SW480 (cell line): ENCODE measurements around the gene THOC6.
"Not testable (repeated sequence)": the region's sequence is repeated elsewhere in the genome, so short reads cannot be mapped to it uniquely, and the experiment has no call there.

Experiments used
- DNase-seq: peaks from one replicate; pipeline ENCODE4 v3.0.0-alpha.2; 2016; ENCODE audit warnings: low spot score

Gene THOC6

GRCh38 chr16:3072148-3072547, 48.3 kb downstream of the THOC6 start:
- not testable (repeated sequence) for DNase-seq

GRCh38 chr16:3072576-3073263, 48.9 kb downstream of the THOC6 start:
- not testable (repeated sequence) for DNase-seq

GRCh38 chr16:3073448-3073847, 49.6 kb downstream of the THOC6 start:
- DNase-seq: no peak

GRCh38 chr16:3074860-3075522, 51.2 kb downstream of the THOC6 start:
- DNase-seq: no peak

- no peak for DNase-seq
Measured at GRCh38 chr16:3075523-3075915, 51.7 kb downstream of the THOC6 start.

- DNase-seq: not testable (repeated sequence)
Measured at GRCh38 chr16:3075946-3076345, 52.1 kb downstream of the THOC6 start.

- DNase-seq: no peak
Measured at GRCh38 chr16:3076577-3076976, 52.7 kb downstream of the THOC6 start.
